ENCODE data around the gene KRT81.
"Not testable (repeated sequence)": the region's sequence is repeated elsewhere in the genome, so short reads cannot be mapped to it uniquely, and the experiment has no call there.

Gene KRT81

GRCh38 chr12:52274521-52275120 lies 16.7 kb downstream of the KRT81 start, which contains the start of gene KRT86:
Gene KRT86, plus strand, starts transcription at chr12:52274645. Its CDS starts 27,272 bp downstream, at chr12:52301917.
- no peak for DNase-seq (ENCODE audit: low spot score)

DNA sequence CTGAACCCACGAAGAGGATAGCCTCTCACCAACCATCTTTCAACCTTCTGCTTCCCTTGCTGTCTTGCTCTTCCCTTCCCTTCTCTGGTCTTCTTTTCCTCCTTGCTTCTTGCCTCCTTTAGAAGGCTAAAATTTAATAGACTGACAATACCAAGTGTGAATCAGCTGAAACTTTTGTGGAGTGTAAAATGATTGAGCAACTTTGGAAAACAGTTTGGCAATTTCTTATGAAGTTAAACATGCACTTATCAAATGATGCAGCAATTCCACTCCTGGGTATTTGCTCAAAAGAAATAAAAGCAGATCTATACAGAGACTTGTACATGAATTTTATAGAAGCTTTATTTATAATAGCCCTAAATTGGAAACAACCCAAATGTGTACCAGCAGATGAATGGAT lies 20.2 kb downstream of the KRT81 start:
- DNase-seq (ENCODE audit: low spot score): no peak

GRCh38 chr12:52270541-52271070 lies 20.7 kb downstream of the KRT81 start:
- DNase-seq (ENCODE audit: low spot score): no peak

DNA sequence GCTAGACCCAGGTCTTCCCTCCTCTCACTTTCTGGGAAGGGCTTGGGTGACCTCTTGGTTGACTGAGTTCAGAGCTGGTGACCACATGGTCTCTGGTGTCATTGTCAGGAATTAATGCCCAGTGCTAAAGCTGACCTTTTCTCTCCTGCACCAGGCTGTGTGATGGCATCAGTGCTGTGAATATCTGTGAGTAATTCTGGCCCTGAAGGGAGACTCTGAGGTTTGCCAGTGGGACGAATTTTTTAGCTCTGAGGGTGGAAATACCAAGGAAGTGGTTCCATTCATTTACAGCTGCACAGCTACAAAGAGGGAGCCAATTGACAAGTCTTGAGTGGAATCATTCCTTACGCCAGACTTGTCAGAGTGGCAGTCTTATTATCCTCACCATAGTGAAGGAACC lies 23.1 kb downstream of the KRT81 start:
- peak; percentile 76 for DNase-seq (ENCODE audit: low spot score)

DNA sequence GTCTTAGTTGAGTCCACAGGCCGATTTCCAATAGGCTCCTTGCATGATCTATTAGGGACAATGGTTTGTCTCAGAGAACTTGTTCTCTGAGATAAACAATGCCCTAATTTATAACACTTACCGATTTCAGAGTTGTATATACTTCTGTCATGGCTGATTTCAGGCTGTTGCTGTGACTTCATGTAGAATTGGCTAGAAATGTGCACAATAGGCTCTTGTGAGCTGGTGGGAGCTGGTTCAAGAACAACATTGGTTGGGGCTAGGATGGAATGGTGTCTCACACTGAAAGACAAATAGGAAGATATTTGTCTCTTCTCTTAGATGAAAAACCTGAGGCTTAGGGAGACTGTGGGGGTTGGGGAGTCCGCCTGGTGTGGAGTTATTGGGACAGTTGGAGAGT lies 23.6 kb downstream of the KRT81 start:
- DNase-seq (ENCODE audit: low spot score): no peak

- DNase-seq (ENCODE audit: low spot score): no peak
Observed at GRCh38 chr12:52267266-52267665, 24.1 kb downstream of the KRT81 start.

GRCh38 chr12:52266514-52266913 lies 24.8 kb downstream of the KRT81 start:
- DNase-seq (ENCODE audit: low spot score): no peak

GRCh38 chr12:52264435-52264825 lies 26.9 kb downstream of the KRT81 start:
- no peak for DNase-seq (ENCODE audit: low spot score)

DNA sequence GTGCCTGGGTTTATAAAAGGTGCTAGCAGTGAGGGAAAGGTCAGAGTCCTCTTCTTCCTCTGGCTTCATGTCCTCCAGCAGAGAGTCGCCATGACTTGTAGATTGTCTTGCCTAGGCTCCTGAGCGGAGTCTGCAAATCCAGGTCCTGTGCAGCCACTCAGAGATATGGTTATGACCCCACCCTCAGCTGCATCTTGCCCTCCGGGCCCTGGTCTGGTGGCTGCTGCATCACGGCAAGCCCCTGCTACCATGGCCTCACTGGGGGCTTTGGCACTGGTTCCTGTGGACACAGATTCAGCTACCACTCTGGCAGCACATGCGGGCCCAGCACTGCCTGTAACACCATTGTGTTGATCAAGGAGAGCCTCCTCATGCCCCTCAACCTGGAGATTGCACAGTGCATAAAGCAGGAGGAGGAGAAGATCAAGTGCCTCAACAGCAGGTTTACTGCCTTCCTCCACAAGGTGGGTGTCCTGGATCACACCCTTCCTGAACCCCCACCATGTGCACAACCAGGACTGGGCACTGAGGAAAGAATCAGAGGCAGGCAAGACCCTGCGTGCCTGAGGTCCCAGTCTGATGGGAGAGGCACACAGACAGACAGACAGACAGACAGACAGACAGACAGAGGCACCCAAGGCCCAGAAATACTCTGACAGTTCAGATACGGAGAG lies 27.4 kb downstream of the KRT81 start:
- no peak for DNase-seq (ENCODE audit: low spot score)

DNA sequence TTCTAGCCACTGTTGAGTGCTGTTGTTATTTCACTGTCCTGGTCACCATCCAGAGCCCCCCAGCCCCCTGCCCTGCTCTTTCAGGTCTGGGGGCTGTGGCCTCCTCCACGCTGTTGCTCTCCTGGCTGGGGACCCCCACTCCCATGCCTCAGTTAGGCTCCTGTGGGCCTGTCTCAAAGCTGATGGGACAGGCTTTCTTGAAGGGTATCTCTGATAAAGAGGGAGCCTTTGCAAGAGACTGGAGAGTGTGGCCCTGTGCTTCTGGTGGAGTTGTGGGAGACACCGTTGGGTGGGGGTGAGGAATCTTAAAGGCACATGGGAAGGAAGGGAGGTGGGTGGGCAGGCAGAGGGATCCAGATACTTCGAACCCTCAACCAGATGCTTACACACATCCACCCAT lies 29.0 kb downstream of the KRT81 start:
- no peak for DNase-seq (ENCODE audit: low spot score)

- DNase-seq (ENCODE audit: low spot score): no peak
Observed at GRCh38 chr12:52261208-52261484, 30.2 kb downstream of the KRT81 start.

- no peak for DNase-seq (ENCODE audit: low spot score)
Observed at GRCh38 chr12:52260361-52261207, 30.8 kb downstream of the KRT81 start.

- peak; percentile 18 for DNase-seq (ENCODE audit: low spot score)
Observed at GRCh38 chr12:52259657-52260243, 31.6 kb downstream of the KRT81 start.

DNA sequence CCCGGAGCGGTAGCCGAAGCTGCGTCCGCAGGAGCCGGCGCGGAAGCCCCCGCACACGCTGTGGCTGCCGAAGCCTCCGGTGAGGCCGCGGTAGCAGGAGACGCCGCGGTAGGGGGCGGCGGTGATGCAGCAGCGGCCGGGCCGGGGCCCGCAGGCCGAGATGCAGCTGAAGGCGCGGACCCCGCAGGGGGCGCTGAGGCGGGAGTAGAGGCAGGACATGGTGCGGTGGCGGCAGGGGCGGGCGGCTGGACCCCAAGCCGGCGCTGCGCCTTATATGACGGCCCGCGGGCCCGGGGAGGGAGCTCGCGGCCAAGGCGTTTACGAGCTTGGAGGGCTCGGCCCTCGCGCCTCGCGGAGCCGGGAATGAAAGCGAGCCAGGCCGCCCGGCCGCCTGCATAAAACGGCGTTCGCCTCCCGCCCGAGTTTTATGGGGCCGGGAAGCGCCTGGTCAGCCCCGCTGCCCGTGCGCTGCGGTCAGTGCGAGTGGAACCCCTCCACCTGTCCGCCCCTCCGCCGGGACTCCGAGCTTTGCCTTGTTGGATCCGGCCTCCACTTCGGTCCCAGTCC lies 32.9 kb downstream of the KRT81 start:
- DNase-seq (ENCODE audit: low spot score): no peak

GRCh38 chr12:52257922-52258321 lies 33.4 kb downstream of the KRT81 start:
- not testable (repeated sequence) for DNase-seq (ENCODE audit: low spot score)

- no peak for DNase-seq (ENCODE audit: low spot score)
Observed at GRCh38 chr12:52257074-52257551, 34.2 kb downstream of the KRT81 start.

DNA sequence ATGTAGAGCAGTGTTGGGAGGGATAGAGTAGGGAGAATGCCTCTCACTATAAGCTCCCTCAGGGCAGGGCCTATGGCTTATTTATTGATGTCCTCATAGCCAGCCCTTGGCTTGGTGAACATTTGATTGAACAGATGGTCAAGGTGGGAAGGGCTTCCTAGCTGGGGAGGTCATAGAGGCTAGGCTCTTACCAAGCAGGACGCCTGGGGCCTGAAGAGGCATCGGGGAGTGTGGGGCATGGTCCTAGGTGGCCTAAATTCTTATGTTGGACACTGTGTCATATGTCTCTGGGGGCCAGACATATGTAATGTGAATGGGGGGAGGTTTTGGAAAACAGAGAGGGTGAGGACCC lies 34.8 kb downstream of the KRT81 start:
- no peak for DNase-seq (ENCODE audit: low spot score)

GRCh38 chr12:52255926-52256583 lies 35.3 kb downstream of the KRT81 start:
- DNase-seq (ENCODE audit: low spot score): peak; percentile 35

GRCh38 chr12:52254965-52255751 lies 36.2 kb downstream of the KRT81 start:
- peak; percentile 52 for DNase-seq (ENCODE audit: low spot score)

DNA sequence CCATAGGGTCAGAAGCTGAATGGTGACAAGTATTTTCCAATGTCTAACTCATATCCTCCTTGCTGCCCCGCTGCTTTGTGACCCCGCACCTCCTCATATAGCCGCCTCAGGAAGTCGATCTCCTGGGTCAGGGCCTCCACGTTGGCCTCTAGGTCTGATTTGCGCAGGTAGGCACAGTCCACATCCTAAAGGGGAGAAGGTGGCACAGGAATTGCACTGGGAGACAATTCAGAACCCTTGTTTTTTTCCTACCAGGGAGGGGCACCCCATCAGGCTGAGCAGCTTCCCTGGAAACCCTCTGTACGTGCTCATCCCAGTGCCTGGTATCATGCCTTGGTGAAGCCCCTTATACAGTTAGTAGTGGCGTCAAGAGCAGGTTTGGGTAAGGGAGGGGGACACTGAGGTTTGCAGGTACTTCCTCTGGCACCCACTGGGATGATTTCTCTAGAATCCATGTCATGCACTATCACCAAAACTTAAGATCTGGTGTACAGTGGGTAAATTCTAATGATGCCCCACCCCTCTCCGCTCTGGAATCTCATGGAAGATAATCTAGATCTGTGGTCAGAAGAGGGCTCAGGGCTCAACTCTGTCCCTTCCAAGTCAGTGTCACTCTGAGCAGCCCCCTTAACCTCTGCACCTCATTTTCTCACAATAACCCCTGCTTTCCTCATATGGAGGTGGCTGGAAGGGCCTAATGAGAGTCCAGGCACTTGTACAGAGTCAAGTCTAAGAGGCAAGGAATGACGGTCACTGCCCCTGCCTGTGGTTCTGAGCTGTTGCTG lies 37.0 kb downstream of the KRT81 start:
- peak; percentile 60 for DNase-seq (ENCODE audit: low spot score)

All from kidney tubule cell (primary cell).